Central memory CD4-positive, alpha-beta T cell (primary cell): ENCODE measurements around the gene GALNT18.
"Not testable (repeated sequence)": the region's sequence is repeated elsewhere in the genome, so short reads cannot be mapped to it uniquely, and the experiment has no call there.

Experiments
- DNase-seq: peaks from one replicate; pipeline ENCODE4 v3.0.0; 2022

GALNT18 gene

DNA sequence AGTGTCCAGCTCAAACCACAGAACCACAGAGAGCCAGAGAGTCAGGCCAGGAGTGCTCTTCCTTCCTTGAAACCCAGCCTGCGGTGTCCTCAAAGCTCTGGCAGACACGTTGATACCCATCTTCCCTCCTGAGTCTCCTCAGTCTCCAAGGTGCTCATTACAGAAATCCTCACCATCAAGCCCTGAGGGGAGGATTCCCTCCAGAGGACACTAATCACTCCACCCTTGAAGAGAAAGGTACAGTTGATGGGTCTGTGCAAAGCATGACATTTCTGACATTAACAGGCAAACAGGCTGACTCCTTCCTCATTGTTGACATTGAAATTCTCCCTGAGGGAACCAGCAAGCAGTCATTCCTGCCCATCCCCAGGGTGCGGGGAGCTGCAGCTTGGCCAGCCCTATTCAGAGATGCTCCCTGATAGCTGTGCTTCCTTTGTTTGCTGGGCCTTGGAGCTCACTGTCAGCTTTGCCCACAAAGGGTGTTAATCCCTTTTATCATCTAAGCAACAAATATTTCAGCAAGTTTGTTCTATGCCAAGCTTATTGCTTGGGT lies 167.1 kb downstream of the GALNT18 start:
- DNase-seq, result no peak

- no peak for DNase-seq
Measured at GRCh38 chr11:11451501-11452005, 170.3 kb downstream of the GALNT18 start.

GRCh38 chr11:11450744-11451362 lies 171.0 kb downstream of the GALNT18 start:
- DNase-seq, result no peak

GRCh38 chr11:11449327-11449726 lies 172.5 kb downstream of the GALNT18 start:
- DNase-seq, result no peak

GRCh38 chr11:11448626-11449025 lies 173.2 kb downstream of the GALNT18 start:
- no peak for DNase-seq

DNA sequence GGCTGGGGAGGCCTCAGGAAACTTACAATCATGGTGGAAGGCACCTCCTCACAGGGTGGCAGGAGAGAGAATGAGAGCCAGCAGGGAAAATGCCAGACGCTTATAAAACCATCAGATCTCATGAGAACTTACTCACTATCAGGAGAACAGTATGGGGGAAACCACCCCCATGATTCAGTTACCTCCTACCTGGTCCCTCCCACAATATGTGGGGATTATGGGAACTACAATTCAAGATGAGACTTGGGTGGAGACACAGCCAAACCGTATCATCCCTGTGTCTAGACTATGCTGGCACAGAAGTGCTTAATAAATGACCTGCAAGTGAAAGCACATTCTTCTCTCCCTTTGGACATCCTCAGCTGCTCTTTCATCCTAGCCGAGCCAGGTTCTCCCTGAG lies 174.2 kb downstream of the GALNT18 start:
- DNase-seq, result not testable (repeated sequence)

DNA sequence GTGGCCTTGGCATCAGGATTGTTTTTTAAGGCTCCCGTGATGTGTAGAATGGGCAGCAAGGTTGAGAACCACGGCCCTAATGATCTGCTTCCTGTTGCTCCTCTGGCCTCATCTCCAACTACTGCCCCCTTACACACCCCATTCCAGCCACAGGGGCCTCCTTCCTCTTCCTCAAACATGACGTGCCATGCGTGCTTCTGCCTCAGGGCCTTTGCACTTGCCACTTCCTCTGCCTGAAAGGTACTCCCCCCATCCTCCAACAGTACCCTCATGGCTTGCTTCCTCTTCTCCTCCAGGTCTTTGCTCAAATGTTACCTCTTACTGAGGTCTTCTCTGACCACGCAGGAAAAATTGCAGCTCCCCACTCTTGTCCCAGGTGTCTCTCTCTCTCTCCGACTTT lies 174.8 kb downstream of the GALNT18 start:
- no peak for DNase-seq

GRCh38 chr11:11446564-11446963 lies 175.2 kb downstream of the GALNT18 start:
- no peak for DNase-seq

- DNase-seq, result no peak
Measured at GRCh38 chr11:11445441-11446185, 176.2 kb downstream of the GALNT18 start.

DNA sequence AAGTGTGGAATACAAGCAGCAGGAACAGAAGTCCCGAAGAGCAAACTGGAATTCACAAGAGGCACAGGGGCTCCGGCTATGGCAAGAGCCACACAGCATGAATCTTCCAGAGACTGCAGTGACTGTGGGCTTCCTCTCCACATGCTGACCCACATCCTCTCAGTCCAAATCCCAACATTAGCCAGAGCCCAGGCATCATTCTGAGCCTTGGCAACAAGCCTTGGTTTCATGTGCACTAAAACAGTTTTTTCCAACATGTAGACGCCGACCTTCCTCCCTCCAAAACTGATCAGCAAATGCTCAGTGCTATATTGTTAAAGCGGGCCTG lies 177.0 kb downstream of the GALNT18 start:
- DNase-seq, result no peak

DNA sequence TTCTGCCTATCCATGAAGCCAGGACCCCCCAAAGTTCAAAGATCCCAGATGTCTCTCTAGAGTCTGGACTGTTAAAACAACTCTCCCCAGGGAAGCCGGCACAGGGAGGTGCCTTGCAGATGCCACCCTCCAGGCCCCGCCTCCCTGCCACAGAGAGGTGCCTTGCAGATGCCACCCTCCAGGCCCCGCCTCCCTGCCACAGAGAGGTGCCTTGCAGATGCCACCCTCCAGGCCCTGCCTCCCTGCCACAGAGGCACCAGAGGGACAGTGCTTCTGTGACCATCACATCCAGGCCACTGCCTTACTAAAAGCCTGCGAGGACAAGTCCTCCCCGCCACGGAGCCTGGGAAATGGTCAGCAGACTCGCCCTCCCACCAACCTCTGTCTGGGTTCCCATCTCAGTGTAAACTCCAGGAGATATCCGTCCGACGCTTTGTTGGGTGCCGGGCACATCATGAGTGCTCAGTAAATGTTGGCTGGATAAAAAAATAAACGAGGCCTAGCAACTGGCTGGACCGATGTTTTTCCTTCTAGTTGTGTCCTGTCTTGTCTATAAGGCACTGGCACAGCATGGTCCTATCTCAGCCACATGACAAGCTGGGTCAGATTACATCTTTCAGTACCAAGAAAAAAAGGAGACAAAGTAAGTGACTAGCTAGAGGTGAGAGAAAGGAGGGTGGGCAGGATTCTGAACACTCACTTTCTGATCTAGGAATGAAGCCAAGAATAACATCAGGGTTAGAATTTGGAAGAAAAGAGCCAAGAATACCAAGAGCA lies 177.6 kb downstream of the GALNT18 start:
- DNase-seq, result no peak

DNA sequence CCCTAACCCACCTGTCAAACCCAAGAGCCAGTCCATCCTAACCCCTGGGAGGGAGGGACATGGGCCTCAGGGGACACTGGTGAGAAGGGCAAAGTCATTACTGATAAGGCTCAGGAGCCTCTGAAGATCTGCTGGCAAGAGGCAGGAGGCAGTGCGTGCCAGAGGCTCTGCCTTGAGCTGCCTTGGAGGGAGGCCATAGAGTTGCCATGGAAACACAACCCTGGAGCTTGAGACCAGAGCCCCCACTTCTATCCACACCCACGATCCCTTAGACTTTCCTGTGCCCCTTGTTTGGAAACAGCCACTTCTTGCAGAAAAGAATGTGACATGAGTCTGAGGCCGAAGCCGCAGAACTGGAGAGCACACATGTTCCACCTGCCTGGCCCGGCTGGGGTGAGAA lies 179.0 kb downstream of the GALNT18 start:
- DNase-seq, result no peak

DNA sequence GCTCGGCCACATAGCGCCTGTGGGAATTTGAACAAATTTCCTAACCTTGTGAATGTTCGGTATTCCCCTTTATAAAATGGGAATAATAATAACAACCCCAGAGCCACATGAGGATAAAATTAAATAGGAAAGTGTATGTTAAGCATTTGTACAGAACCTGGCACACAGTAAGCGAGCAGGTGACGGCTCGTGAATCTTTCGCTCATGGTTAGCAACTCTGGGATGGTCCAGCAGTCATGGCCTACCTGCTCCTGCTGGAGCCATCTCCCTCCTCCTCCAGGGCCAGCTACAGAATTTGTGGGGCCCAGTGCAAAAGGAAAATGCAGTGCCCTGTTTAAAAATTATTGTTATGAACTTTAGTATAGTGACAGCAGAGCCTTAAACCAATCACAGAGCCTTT lies 180.3 kb downstream of the GALNT18 start:
- no peak for DNase-seq

- DNase-seq, result no peak
Measured at GRCh38 chr11:11441091-11441490, 180.7 kb downstream of the GALNT18 start.

DNA sequence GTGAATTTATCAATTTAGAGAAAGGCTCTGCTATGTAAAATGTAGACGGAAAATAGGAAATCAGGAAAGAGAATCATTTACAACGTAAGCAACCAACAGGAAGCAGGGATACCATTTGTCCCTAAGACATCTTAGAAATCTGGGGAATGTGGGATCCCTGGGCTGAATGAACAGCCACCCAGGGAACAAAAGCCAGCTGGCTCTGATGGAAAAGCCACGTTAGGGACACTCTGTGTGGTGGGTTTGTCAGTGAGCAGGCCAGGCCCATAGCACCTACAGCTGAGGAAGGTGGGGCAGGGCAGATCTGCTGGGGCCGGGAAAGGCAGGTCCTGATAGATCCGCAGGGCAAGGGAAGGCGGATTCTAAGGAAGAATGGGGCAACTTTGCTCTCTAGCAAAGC lies 181.7 kb downstream of the GALNT18 start:
- DNase-seq, result no peak

DNA sequence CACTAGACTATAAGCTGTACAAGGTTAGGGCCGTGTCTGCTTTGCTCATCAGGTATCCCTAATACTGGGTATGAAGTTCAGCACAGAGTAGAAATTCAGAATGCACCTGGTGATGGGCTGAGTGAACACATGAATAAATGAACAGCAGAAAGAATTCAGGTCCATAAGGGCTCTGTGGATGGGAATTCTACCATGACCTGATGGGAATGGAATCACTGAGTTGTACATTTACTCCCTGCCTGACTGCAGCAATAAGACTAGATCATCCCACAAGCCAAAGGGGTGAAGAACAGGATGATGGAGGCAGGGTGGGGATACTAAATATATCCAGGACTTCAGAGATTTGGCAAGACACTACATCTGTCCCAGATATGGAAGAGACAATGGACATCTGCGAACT lies 182.2 kb downstream of the GALNT18 start:
- no peak for DNase-seq

GRCh38 chr11:11436715-11437313 lies 185.0 kb downstream of the GALNT18 start:
- DNase-seq, result no peak

DNA sequence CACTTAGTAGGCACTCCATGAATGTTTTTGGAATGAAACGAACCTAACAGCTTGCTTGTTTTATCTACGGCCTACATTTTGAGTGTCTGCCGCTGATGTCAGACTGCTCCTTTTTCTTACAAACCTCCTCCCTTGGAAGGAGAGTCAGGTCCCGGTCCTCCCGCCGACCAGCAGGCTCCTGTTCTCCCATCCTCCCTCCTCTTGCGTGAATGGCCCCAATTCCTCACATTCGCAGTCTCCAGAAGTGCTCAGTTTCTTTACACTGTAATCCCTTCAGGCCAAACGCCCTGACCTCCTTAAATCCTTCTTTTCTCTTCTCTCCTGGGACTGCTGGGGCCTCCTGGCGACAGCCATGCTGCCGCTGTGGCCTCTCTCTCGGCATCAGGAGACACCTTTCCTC lies 186.2 kb downstream of the GALNT18 start:
- DNase-seq, result no peak

GRCh38 chr11:11433960-11434359 lies 187.8 kb downstream of the GALNT18 start:
- DNase-seq, result no peak

GRCh38 chr11:11432621-11433319 lies 189.0 kb downstream of the GALNT18 start:
- no peak for DNase-seq

- DNase-seq, result no peak
Measured at GRCh38 chr11:11430431-11430830, 191.4 kb downstream of the GALNT18 start.

GRCh38 chr11:11428714-11429113 lies 193.1 kb downstream of the GALNT18 start:
- DNase-seq, result no peak
